ENCODE results near the gene EPHB1.

The EPHB1 gene

GRCh38 chr3:134885877-134886621 is 91.0 kb downstream of the EPHB1 start:
- DNase-seq = no peak

GRCh38 chr3:134886991-134887390 is 91.9 kb downstream of the EPHB1 start:
- no peak for DNase-seq

GRCh38 chr3:134887536-134887935 is 92.5 kb downstream of the EPHB1 start:
- DNase-seq = no peak

- no peak for DNase-seq
Observed at GRCh38 chr3:134892326-134892725, 97.3 kb downstream of the EPHB1 start.

- DNase-seq = no peak
Observed at GRCh38 chr3:134892761-134893160, 97.7 kb downstream of the EPHB1 start.

- no peak for DNase-seq
Observed at GRCh38 chr3:134894533-134894932, 99.5 kb downstream of the EPHB1 start.

GRCh38 chr3:134895181-134895580 is 100.1 kb downstream of the EPHB1 start:
- DNase-seq = no peak

GRCh38 chr3:134896141-134896540 is 101.1 kb downstream of the EPHB1 start:
- no peak for DNase-seq

- no peak for DNase-seq
Observed at GRCh38 chr3:134896696-134897095, 101.6 kb downstream of the EPHB1 start.

GRCh38 chr3:134897391-134898141 is 102.5 kb downstream of the EPHB1 start:
- DNase-seq = no peak

GRCh38 chr3:134898181-134898754 is 103.2 kb downstream of the EPHB1 start:
- no peak for DNase-seq

- no peak for DNase-seq
Observed at GRCh38 chr3:134899786-134900185, 104.7 kb downstream of the EPHB1 start.

- DNase-seq = no peak
Observed at GRCh38 chr3:134900482-134900881, 105.4 kb downstream of the EPHB1 start.

GRCh38 chr3:134901461-134901860 is 106.4 kb downstream of the EPHB1 start:
- no peak for DNase-seq

- DNase-seq = no peak
Observed at GRCh38 chr3:134903837-134904236, 108.8 kb downstream of the EPHB1 start.

GRCh38 chr3:134904241-134904771 is 109.2 kb downstream of the EPHB1 start:
- no peak for DNase-seq

GRCh38 chr3:134904776-134905646 is 110.0 kb downstream of the EPHB1 start:
- DNase-seq = no peak

- DNase-seq = no peak
Observed at GRCh38 chr3:134905647-134905935, 110.5 kb downstream of the EPHB1 start.

GRCh38 chr3:134908271-134908670 is 113.2 kb downstream of the EPHB1 start:
- no peak for DNase-seq

- DNase-seq = no peak
Observed at GRCh38 chr3:134910026-134910425, 115.0 kb downstream of the EPHB1 start.

- no peak for DNase-seq
Observed at GRCh38 chr3:134911586-134912548, 116.8 kb downstream of the EPHB1 start.
